DND-41 (cell line): ENCODE data around the gene TMEM254.
A peak's percentile ranks its signal among the peaks of the same experiment; 100 is the strongest.
"Not testable (repeated sequence)": the region's sequence is repeated elsewhere in the genome, so short reads cannot be mapped to it uniquely, and the experiment has no call there.

Source experiments
- ATAC-seq: fragments of 200-7000 bp; cut with Tn5 transposase; 3 replicates; pipeline ENCODE4 v1.9.1; 2021; ENCODE audit warnings: low read depth; ENCODE audit not compliant: insufficient read depth
- DNase-seq: peaks from one replicate; pipeline ENCODE4 v3.0.0-alpha.2; 2020
- H2AFZ ChIP-seq: 2 replicates; pipeline ENCODE4 v1.6.0; 2012; ENCODE audit warnings: low read depth, low read length
- H3K27ac ChIP-seq: 2 replicates; pipeline ENCODE4 v1.5.1; 2012; ENCODE audit warnings: low read length, inconsistent platforms
- H3K27me3 ChIP-seq: fragments of 200-600 bp; sonication (generic); 2 replicates; pipeline ENCODE4 v1.6.0; 2012; ENCODE audit warnings: low read length, mild to moderate bottlenecking, inconsistent platforms; ENCODE audit not compliant: insufficient read depth, poor library complexity
- H3K36me3 ChIP-seq: 2 replicates; pipeline ENCODE4 v1.5.1; 2012; ENCODE audit warnings: low read length, inconsistent platforms; ENCODE audit not compliant: insufficient read depth
- H3K4me1 ChIP-seq: 2 replicates; pipeline ENCODE4 v1.5.1; 2012; ENCODE audit warnings: mild to moderate bottlenecking, low read length; ENCODE audit not compliant: insufficient read depth
- H3K4me2 ChIP-seq: 2 replicates; pipeline ENCODE4 v1.6.0; 2012; ENCODE audit warnings: mild to moderate bottlenecking, moderate library complexity, low read length, inconsistent platforms; ENCODE audit not compliant: insufficient read depth
- H3K4me3 ChIP-seq, 2 experiments: fragments of 200-600 bp in 1 of 2; shearing (Covaris generic) in 1 of 2; 2 replicates each; pipeline ENCODE4 v1.5.1; 2012 to 2016; ENCODE audit warnings: inconsistent platforms in 2 of 2, low read length in 2 of 2, mild to moderate bottlenecking in 2 of 2, low read depth in 1 of 2, moderate library complexity in 1 of 2
- H3K79me2 ChIP-seq: 2 replicates; pipeline ENCODE4 v1.6.0; 2012; ENCODE audit warnings: low read length, inconsistent platforms; ENCODE audit not compliant: insufficient read depth
- H3K9ac ChIP-seq: 2 replicates; pipeline ENCODE4 v1.6.0; 2012; ENCODE audit warnings: low read depth, mild to moderate bottlenecking, inconsistent platforms, low read length, moderate library complexity
- H3K9me3 ChIP-seq: 2 replicates; pipeline ENCODE4 v1.5.1; 2012; ENCODE audit warnings: low read length, moderate library complexity, mild to moderate bottlenecking, inconsistent platforms; ENCODE audit not compliant: insufficient read depth, severe bottlenecking
- H4K20me1 ChIP-seq: 2 replicates; pipeline ENCODE4 v1.6.0; 2012; ENCODE audit warnings: low read length; ENCODE audit not compliant: insufficient read depth
- EZH2 ChIP-seq: IDR thresholded peaks from 3 replicates; pipeline ENCODE4 v1.6.1; 2012; ENCODE audit warnings: borderline replicate concordance, low read depth, mild to moderate bottlenecking, moderate library complexity, low read length, inconsistent platforms; ENCODE audit not compliant: severe bottlenecking
- TF ChIP-seq, protein P1 (sequence below): IDR thresholded peaks from 2 replicates; pipeline ENCODE4 v1.5.1; 2012; ENCODE audit warnings: borderline replicate concordance, low read length, moderate library complexity, mild to moderate bottlenecking; ENCODE audit not compliant: poor library complexity, severe bottlenecking; ENCODE audit errors: extremely low read depth

The TMEM254 gene

DNA sequence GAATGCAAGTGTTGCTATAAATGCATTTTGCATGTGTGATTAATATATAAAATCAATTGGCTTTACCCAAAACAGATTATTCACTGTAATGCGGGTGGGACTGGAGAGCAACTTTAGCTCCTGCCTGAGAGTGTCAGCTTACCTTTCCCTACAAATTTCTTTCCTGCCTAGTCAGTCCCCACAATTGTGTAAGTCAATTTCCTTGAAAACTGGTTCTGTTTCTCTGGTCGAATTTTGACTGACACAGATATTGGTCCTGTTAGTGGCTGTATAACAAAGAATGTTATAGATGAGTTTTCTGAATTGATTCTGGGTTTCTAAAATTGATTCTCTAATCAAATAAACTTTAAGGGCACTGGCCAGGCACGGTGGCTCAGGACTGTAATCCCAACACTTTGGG, 43.0 kb upstream of the TMEM254 start:
- not testable (repeated sequence) for H3K27ac ChIP-seq, H3K9ac ChIP-seq, H4K20me1 ChIP-seq, H3K9me3 ChIP-seq, H2AFZ ChIP-seq, H3K27me3 ChIP-seq, H3K4me2 ChIP-seq, H3K79me2 ChIP-seq, H3K4me1 ChIP-seq, H3K36me3 ChIP-seq, ATAC-seq, H3K4me3 ChIP-seq, DNase-seq

DNA sequence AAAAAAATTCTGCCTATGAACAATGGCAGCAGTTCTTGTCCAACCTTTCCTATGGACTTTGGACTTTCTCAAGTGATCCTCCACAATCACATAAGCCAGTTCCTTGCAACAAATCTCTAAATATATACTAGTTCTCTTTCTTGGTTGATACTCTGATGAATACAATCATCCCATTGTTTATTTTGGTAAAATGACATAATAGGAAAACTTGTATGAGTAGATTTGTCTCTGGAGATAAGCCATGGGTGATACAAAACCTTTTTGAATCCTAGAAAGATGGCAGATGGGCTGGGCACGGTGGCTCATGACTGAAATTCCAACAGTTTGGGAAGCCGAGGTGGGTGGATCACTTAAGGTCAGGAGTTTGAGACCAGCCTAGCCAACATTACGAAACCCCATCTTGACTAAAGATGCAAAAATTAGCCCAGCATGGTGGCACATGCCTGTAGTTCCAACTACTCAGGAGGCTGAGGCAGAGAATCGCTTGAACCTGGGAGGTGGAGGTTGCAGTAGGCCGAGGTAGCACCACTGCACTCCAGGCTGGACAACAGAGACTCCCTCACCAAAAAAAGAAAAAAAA, 41.5 kb upstream of the TMEM254 start:
- not testable (repeated sequence) for H2AFZ ChIP-seq, H3K27me3 ChIP-seq, DNase-seq, H3K9me3 ChIP-seq, ATAC-seq, H3K27ac ChIP-seq, H3K79me2 ChIP-seq, H3K4me1 ChIP-seq, H3K36me3 ChIP-seq, H4K20me1 ChIP-seq, H3K4me3 ChIP-seq, H3K9ac ChIP-seq, H3K4me2 ChIP-seq

DNA sequence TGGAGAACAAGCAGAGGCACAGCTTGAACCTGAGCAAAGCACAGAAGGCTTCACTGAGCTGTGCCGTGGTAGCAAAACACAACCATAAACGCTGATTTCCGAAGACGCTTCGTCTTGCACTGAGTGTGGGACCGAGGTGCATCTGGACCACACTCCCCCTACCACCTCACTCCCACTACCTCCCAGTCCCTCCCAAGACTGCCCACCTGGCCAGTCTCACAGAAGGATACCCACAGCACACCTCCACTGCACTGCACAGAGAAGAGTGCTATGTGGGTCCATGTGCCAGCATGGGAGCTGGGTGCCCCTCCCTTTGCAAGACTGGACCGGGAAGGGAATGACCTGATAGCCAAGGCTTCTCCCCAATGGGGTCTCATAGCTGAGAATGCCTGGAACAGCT, 40.2 kb upstream of the TMEM254 start:
- not testable (repeated sequence) for H3K27ac ChIP-seq, H3K4me3 ChIP-seq

DNA sequence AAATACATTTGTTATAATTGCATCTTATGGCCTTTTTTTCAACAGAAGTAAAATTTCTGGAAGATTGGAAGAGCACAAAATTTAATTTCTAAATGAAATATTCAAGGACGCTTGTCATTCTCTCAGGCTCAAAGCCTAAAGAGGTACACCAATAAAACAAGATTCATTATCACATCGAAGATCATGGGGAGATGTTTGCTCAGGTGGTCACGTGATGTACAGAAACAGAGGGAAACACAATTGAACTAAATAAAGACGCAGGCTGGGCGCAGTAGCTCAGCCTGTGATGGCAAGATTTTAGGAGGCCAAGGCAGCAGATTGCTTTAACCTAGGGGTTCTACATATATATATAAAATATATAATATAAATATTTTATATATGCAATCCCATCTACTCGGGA, 37.3 kb upstream of the TMEM254 start:
- Histone ChIP-seq H2AFZ (no peak overlapping the region), H3K9ac (no peak overlapping the region)
- ATAC-seq, result no peak

More for the DNA sequence above, 40.2 kb upstream of the TMEM254 start:
- not testable (repeated sequence) for H3K4me2 ChIP-seq, H3K36me3 ChIP-seq, ATAC-seq, H3K4me1 ChIP-seq, H4K20me1 ChIP-seq, DNase-seq, H3K27me3 ChIP-seq, H3K79me2 ChIP-seq, H2AFZ ChIP-seq, H3K9me3 ChIP-seq, H3K9ac ChIP-seq

DNA sequence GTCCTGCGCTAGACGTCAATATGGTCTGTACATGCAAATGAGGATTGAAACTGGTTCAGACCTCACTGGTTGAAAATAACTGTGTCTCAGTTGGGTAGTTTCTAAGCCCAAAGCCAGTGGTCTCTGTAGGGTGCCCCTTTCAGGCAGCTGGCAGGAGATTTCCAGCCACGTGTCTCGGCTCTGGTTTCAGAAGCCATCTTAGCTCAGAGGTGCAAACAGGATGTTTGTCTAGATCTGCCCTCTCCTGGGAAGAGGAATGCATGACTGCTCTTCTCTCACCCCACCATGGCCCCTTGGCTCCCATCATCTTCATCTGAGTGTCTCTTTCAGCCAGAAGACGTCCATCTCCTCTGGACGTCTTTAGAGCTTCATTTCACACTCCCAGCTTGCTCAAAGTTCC, 33.5 kb upstream of the TMEM254 start:
- H3K9me3 ChIP-seq, H3K79me2 ChIP-seq, H3K4me3 ChIP-seq, H3K27me3 ChIP-seq, H3K9ac ChIP-seq, H3K27ac ChIP-seq, H3K4me1 ChIP-seq, H3K4me2 ChIP-seq, H3K36me3 ChIP-seq, H4K20me1 ChIP-seq, H2AFZ ChIP-seq: not testable (repeated sequence)
- ATAC-seq, result peak; percentile 58; the same call in 1 of the 3 replicates
- TF ChIP-seq, protein P1, sequence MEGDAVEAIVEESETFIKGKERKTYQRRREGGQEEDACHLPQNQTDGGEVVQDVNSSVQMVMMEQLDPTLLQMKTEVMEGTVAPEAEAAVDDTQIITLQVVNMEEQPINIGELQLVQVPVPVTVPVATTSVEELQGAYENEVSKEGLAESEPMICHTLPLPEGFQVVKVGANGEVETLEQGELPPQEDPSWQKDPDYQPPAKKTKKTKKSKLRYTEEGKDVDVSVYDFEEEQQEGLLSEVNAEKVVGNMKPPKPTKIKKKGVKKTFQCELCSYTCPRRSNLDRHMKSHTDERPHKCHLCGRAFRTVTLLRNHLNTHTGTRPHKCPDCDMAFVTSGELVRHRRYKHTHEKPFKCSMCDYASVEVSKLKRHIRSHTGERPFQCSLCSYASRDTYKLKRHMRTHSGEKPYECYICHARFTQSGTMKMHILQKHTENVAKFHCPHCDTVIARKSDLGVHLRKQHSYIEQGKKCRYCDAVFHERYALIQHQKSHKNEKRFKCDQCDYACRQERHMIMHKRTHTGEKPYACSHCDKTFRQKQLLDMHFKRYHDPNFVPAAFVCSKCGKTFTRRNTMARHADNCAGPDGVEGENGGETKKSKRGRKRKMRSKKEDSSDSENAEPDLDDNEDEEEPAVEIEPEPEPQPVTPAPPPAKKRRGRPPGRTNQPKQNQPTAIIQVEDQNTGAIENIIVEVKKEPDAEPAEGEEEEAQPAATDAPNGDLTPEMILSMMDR, result peak; percentile 24
- peak; percentile 5 for DNase-seq

More for the DNA sequence above, 37.3 kb upstream of the TMEM254 start:
- DNase-seq, result no peak
- no peaks in the 10 kb centered on the region for H3K9me3 ChIP-seq
- H3K36me3 ChIP-seq, result no peaks in the 10 kb centered on the region
- no peak overlapping the region for H3K4me3 ChIP-seq
- H3K4me1 ChIP-seq, result no peaks in the 10 kb centered on the region
- TF ChIP-seq, protein P1, result no peak
- TF ChIP-seq EZH2, result no peak
- H3K27me3 ChIP-seq, result no peaks in the 10 kb centered on the region
- no peak overlapping the region for H3K4me2 ChIP-seq
- no peak overlapping the region for H3K27ac ChIP-seq
- H4K20me1 ChIP-seq, result no peaks in the 10 kb centered on the region
- no peaks in the 10 kb centered on the region for H3K79me2 ChIP-seq
